Endometrium (tissue), 2 donors: ENCODE measurements around the gene FDX1.

ENCODE experiments used
- FAIRE-seq: peaks from 2 replicates; lab custom pipeline; 2012; peaks lifted over from hg19 to GRCh38; lab: Jason Lieb, UNC
- donor health status: control.
- donor health status: control.

The FDX1 gene

DNA sequence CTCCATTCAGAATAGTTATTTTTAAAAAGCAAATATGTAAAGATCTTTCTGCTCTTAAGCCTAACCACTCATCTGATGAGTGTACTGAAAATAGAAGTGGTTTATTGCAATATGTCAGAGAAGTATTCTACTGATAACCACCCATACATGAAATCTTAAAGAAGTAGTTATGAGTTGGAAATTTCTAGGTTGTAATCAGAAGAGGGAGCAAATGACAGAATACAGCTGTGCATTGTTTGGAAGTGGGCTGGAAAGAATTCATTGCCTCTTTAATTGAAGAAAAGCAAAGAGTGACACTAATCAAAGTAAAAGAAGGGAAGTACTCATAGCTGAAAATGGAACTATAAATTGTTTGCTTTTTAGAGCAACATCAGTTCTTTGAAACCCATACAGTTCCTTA, 39.4 kb downstream of the FDX1 start:
- no peak for FAIRE-seq

DNA sequence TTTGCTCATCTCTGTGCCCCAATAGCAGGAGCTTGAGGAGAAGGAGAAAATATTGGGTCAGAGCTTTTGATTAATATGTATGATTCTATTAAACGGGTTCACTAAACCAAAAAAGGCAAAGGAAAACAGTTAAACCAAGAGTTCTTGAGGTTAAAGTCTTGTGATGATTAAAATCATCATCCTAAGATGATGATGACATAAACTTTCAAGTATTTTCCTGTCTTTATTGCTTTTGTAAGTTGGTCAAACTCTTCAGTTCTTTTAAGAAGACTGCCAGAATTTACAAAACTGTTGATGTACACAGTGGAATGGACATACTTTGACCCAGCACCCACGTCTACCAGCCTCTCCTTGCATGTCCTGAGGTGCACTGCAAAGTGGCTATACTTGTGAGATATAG, 41.0 kb downstream of the FDX1 start:
- no peak for FAIRE-seq

DNA sequence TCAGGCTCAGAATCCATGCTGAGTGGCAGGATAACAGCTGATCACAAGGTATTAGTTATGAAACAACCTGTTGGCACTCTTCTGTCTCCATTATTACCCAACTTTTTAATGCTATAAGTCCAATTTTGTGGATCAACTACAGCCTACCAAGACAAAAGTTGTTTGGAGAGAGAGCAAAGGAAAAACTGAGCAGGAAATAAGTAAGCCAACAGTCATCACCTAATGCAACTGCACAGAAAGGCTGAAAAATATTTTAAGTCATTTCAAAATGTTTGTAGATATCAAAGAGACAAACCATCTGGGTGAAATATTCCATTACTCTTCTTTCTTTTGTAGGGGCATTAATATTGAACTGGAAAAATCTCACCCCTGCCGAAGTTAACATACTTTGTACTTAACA, 41.6 kb downstream of the FDX1 start:
- FAIRE-seq, result no peak

DNA sequence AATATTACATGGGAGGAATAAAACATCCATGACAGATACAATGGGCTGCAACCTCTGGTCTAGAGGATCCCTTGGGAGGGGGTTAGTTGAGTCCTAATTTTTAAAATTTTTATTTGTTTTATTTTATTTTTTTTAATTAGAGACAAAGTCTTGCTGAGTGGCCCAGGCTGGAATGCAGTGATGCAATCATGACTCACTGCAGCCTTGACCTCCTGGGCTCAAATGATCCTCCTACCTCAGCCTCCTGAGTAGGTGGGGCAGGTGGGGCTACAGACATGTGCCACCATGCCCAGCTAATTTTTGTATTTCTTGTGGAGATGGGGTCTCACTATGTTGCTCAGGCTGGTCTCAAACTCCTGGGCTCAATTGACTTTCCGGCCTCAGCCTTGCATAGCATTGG, 43.1 kb downstream of the FDX1 start:
- FAIRE-seq, result no peak

DNA sequence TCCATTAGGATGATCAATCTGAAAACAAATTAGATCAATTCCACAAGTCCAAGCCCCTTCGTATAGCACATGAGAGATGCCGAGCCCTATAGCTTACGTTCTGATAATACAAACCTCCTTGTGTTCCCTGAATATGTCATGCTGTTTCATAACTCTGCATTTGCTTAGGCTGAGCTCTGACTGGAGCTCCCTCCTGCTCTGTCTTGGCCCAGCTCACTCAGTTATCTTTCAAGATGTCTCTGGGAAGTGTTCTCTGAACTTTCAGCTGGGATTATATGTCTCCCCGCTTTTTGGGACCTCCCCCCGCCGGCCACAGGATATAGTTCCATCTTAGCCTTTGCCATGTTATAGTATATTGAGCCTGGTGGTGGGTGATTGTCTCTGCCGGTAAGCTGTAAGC, 44.0 kb downstream of the FDX1 start:
- FAIRE-seq, result no peak

DNA sequence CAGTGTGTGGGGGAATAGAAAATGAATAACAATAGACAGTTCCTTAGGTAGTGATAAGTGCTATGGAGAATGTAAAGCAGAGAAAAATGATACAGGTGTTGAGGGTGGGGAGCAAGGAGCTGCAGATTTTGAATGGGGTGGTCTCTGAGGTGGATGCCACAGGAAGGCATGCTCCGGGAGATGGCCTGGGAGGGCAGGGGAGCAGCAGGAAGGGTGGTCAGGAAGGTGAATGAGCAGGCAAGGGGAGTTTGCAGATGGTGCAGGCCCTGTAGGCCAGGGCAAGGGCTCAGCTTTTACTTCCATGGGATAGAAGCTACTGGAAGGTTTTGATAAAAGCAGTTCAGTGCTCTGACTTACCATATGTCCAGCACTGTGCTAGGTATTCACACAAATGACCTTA, 44.8 kb downstream of the FDX1 start:
- FAIRE-seq, result no peak

DNA sequence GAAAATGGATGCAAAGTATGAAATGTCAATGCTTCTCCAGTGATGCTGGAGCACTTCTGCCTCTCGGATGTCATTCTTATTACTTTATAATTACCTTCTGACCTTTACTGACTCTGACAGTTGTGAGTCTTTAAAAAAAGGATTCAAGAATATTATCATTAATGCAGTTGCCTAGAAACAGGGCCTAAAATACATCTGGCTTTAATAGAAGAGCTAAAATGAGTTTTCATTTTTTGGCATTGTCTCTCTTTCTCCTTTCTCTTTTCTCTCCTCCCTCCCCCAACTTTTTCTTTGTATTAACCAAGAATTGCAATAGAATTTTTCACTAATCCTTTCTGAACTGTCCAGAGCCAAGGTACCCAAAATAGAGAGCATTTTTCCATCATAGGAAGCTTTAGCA, 45.9 kb downstream of the FDX1 start:
- FAIRE-seq, result no peak

DNA sequence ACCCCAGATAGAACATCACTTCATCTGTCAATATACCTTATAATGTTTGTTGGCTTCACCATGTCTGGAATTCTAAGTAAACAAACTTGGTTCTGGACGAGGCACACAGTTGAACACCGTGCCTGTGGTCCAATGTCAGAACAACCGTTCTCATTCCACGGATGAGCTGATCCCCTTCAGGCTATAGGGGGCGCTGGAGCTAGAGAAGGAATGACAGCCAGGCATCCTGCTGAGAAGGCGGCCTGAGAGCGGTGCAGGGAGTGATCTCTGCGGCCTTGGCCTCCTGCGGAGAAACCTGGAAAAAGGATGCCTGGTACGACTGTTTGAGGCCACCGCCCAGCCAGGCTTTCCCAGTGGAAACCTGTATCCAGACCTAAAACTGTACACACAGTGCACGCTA, 48.7 kb downstream of the FDX1 start:
- FAIRE-seq, result no peak

DNA sequence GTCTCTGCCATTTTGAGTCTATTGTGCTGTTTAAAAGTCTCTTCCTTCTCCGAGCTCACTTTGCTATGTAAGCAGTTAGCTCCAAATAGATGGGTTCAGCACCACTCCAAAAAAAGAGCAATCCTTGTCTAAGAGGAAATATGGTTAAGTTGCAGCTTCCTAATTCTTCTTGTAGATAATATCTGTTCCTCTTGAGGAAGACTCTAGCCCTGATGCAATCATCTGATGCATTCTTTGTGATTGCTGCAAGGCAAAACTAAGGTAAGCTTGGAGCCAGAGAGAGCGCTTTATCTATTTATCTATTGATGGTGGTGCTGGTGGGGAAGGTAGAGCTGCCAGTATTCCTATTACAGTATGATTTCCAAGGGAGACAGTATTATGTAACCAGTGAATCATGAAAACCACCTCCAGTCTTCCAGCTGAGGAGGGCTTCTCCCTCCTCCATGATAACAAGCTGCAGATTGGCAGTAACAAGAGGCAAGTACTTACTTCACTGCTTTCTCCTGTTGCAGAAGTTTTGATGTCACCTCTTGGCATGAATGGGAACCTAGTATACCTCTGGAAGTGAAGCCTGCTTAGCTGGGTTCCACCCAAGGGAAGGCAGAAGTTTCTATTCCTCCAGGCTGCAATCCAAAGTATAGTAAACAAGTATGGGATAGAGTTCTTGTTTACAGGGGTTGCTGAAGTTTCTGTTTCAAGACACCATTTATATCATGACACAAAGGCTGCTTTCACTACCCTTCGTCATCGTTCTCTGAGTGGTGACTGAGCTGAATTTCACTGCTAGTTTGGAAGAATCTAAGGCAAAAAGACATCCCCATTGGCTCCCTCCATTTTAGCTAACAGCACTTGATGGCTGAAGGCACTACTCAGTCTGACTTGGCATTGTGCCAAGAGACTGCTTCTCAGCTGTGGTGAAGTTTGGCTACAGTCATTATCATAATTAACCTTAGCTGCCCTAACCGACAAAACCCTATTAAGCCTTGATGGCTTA, 49.7 kb downstream of the FDX1 start:
- no peak for FAIRE-seq

DNA sequence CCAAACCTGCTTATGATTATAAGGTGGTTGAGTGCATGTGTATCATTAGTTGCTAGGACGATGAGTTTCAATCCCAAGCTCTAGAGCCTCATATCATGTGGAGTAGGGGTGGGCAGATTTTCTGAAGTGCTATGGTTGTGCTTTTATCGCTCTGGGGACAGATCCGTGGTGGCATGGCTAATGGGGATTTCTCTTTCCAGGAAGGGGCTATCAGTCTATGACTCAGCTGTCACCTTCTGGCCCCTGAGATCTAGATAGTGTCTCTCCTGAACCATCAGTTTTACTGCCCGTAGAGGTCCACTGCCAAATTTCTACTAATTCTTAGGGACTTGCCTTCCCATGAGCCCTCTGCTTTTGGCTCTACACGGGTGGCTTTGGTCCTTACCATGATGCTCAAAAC, 51.8 kb downstream of the FDX1 start:
- FAIRE-seq, result no peak

DNA sequence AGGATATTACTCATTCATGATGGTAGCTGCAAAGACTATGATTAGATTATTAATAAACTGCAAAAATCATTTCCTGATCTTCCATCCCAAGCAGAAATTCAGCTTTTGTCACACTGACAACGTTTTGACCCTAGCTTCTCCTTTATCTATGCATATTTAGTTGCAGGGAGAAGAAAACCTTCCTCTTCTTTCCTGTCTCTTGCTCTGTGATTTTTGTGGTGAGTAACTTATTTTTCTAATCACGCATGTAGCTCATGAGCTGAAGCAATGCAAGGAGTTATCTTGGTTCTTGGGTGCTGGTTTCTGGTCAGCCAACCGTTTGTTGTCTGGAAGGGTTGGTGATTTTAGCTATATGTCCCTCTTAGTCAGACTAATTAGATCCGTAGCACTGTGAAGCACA, 56.4 kb downstream of the FDX1 start:
- no peak for FAIRE-seq

DNA sequence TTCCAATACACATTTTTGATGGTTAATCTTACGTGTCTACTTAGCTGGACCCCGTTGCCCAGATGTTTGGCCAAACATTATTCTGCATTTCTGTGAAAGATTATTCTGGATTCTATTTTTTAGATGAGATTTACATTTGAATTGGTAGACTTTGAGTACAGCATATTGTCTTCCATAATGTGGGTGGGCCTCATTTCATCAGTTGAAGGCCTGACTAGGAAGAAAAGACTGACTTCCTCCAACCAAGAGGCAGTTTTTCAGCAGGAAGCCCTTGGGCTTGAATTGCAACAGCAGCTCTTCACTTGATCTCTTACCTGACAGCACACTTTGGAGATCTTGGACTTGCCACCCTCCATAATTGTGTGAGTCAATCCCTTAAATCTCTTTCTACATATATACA, 58.7 kb downstream of the FDX1 start:
- no peak for FAIRE-seq

DNA sequence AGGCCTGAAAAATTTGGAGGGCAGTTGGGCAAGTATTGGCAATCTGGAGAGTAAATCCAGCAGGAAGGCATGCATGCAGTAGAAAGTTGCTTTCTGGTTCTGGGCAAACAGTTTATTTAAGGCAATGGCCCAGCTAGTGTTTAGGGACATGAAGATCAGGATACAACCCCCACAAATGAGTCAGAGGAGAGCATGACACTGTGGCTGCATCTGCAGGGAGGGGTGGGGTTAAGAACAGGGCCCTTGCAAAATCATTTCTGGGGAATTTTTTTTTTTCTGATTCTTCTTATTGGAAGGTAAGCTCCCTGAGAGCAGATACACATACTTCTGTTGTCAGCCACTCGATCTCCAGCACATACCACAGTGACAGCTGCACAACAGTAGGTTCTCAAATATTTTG, 61.1 kb downstream of the FDX1 start:
- FAIRE-seq, result no peak

DNA sequence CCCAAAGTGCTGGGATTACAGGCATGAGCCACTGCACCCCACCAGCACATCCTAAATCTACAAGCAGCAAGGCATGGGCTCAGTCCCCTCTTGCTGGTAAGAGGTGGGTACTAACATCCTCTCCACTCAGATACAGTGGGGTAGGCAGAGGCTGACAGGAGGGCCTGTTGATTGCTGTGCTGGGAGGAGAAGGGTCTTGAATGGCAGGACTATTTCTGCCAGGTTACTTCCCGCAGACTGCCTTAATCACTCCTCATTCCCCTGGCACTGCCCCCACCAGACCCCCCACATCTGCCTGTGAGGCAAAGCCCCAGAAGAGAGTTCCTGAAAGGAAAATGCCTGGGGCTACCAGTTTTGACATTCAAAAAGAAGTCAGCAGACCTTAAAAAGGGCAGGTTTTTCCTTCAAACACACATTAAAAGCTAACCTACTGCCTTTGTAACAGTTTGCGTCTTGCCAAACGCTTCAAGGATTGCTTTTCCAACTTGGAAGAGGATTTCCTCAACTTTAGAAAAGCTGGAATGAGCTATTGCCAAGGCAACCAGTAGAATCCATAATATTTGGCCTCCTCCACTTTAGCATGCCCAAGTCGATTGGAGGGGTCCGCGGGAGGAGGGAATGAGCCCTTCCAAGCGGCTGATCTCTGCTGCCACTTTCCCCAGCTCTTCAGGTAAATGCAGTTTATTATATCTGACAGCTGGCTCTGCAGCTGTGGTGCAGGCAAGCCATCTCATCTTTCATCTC, 62.0 kb downstream of the FDX1 start:
- no peak for FAIRE-seq

DNA sequence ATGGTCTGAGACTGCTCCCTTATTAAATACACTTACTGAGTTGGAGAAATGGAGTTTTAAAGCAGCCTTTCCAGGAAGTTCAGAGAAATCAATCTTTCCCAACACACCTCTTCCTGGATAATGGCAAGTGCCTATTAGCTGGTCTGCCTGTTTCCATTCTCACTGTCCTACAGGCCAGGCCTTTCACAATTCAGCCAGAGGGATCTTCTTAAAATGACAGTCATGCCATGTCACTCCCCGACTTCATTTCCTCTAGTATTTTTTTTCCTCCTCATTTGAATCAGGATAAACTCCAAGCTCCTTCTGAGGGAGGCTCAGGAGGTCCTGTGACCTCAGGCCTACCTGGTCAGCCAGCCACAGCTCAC, 62.6 kb downstream of the FDX1 start:
- no peak for FAIRE-seq

DNA sequence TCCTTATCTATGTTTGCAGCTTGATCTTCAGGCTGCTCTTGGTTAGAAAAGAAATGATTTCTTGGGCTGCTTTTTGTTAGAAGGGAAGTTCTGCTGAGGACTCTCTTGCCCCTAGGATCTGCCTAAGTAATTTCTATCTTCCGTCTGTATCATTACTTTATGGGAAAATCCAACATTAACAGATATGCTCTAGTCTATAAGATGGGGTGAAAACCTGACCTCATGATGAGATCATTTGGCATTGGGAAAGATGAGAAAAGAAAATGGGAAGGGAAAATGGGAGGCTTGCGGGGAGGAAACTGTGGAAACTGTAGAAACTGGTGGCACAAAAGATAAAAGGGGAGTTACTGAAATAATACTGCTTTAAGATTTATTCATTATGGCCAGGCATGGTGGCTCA, 63.6 kb downstream of the FDX1 start:
- no peak for FAIRE-seq

DNA sequence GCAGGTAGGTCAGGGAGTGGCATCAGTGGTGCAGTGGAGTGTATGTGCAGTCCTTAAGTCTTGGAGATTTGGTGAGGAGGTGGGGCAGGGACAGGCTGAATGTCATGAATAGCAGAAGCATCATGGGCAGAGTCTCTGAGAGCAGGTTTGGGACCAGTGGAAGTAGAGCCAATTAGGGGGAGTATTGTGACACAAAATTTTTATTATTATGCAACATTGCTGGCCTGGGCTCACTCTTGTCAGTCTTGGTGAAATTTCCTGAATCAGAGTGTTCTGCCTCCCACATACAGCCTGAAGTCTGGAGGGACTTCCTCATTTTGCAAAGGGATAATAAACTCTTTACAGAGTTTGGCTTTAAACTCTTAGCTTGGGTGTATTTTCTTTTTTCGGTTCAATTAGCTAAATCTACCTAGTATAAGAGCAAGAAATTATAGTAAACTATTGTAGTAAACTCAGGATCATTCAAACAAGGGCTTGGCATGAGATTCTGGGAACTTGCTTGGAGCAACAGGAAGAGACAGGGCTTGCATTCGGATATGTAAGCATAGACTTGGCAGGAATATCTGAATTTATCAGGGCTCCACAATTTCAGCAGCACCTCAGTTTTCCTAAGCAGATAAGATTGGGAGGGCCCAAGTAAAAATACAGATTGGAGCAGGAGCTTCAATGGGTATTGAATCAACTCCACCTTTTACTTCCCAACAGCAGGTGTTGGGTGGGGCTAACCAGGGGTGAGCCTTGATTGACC, 67.7 kb downstream of the FDX1 start:
- no peak for FAIRE-seq

DNA sequence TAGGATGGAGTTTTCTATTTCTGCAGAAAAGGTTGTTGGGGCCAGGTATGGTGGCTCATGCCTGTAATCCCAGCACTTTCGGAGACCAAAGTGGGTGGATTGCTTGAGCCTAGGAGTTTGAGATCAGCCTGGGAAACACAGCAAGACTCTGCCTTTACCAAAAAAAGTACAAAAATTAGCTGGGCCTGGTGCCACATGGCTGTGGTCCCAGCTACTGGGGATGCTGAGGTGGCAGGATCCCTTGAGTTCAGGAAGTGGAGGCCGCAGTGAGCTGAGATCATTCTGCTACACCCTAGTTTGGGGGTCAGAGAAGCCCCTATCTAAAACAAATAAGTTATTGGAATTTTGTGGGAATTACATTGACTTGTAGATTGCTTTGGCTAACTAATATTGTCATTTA, 71.7 kb downstream of the FDX1 start:
- no peak for FAIRE-seq

DNA sequence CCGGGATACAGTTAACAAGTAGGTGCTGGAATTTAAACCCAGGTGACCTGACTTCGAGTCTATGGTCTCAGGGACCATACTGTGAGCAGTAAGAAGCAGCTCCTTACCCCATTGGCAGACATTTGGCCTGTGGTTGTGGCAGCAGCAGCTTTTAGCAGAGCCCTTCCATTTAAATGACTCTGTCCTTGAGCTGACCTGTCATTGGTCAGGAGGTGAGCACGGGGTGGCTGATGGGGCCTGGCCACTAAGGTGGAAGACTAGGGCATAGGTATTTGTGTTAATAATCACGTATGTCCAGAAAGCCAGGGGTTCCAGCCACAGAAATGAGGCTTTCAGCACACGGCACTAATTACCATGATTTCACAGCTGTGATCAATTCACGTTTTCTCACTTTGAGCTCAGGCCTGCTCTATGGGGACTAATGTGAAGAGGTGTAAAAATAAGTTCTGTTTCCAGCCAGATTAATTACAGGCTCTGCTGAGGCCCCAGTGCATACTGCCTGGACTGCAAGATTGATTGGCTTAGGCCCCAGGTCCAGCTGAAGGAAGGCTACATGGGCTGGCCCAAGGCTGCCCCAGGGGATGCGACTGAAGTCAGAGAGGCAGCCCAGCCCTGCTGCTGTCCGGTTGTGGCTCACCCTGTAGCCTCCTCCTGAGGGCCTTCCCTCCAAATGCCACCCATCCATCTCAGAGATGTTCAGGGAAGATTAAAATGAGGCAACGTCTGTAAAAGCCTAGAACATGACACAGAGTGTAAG, 76.0 kb downstream of the FDX1 start:
- no peak for FAIRE-seq

DNA sequence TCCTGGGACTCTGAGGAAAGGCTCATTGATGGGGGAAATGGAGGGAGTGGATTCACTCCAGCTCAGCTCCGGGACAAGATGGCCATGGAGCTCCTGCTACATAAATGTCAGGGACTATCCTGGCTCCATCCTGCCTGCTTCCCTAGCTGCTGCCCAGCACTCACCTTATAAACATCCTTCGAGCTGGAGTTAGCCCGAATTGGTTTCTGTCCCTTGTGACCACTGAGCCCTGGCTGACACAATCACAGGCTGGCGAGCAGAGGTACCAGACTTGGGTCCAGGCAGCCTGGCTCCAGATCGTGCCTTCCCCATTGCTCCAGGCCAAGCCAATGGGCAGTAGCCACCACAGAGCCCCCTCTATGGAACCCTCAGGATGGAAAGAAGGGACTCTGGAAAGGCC, 77.6 kb downstream of the FDX1 start:
- FAIRE-seq, result no peak

DNA sequence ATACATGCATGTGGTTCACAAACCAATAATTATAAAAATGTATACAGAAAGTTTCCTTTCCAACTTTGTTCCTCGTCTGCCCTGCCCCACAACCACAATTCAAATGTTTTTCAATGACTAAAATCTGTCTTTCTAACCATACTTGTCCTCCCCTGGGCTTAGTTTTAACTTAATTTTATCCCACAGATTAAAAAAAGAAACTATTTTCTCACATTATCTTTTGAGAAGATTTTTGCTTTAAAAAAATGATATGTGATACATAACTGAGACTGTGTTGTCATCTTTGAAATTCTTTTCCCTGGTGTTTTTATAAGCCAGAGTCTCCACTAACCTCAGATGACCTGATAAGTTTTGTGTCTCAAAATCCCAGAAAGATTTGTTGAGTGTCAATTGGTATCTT, 79.0 kb downstream of the FDX1 start:
- no peak for FAIRE-seq

DNA sequence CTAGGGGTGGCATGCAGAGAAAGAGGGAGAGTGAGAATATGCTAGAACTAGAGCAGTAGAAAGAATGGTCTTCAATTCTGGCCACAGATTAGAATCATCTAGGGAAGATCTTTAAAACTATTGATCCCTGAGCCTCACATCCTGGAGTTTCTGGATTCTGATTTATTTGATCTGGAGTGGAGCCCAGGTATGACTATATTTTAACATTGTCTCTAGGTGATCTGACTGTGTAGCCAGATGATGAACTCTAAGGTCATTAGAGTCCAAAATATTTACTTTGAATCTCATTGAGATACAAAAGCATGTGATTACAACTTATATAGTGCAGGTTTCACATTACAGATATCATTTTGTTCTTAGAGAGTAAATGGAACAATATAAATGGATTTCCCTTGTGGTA, 79.7 kb downstream of the FDX1 start:
- FAIRE-seq, result no peak
